Left renal pelvis (tissue), 4 donors: Measurements from ENCODE around the gene FAM124B. TPM values are rescaled to one million over a fixed set of nuclear protein-coding genes. Genes with fewer than 3 reads are reported as not detected.
A peak's percentile ranks its signal among the peaks of the same experiment; 100 is the strongest.
"Not testable (repeated sequence)": the region's sequence is repeated elsewhere in the genome, so short reads cannot be mapped to it uniquely, and the experiment has no call there.

Experiments used
- DNase-seq, 4 donors: peaks; one replicate each; pipeline ENCODE4 v3.0.0-alpha.2; 2013; ENCODE audit warnings: low read depth in 4 of 4, low spot score in 3 of 4
- polyA plus RNA-seq, 4 donors: library from polyadenylated mRNA; unstranded; fragments of 120-200 nt; gene quantifications; one replicate each; pipeline ENCODE4 v1.2.1, GENCODE V29; 2013; ENCODE audit not compliant: insufficient read length in 4 of 4

FAM124B gene
- polyA plus RNA-seq, 4 donors: 2.1 to 3.4 (median 2.6) TPM

DNA sequence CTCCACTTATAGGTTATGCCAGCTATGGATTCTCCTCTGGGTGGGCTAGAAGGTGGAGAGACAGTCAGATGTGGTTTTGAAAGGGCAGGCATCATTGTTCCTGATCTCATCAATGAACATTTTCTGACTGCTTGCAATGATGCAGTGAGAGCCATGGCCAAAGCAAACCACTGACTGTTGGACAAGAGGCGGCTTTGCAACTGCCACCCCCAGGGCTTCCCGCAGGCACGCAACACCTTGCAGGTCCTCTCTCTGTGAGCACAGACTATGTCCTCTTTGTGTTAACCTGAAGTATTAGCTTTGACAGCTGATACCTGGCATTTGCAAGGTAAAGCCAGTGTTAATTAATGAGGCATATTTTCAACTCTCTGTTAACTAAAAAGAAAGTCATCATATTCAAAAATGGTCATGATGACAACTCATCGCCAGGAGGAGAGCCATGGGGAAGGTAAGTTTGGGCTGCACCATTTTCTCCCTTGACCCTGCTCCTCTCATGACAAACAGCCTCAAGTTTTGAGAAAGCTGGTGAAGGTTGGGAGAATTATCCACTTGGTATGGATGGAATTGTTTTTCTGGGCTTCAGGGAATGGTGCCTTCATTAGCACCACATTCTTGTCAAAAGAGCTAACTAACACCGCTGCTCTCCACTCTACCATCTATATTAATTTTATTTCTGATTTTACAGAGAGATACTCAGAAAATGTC, 14.9 kb upstream of the FAM124B start:
- DNase-seq: no peak

- DNase-seq: no peak
These were observed 11.5 kb upstream of the FAM124B start for GRCh38 chr2:224413381-224413780.

DNA sequence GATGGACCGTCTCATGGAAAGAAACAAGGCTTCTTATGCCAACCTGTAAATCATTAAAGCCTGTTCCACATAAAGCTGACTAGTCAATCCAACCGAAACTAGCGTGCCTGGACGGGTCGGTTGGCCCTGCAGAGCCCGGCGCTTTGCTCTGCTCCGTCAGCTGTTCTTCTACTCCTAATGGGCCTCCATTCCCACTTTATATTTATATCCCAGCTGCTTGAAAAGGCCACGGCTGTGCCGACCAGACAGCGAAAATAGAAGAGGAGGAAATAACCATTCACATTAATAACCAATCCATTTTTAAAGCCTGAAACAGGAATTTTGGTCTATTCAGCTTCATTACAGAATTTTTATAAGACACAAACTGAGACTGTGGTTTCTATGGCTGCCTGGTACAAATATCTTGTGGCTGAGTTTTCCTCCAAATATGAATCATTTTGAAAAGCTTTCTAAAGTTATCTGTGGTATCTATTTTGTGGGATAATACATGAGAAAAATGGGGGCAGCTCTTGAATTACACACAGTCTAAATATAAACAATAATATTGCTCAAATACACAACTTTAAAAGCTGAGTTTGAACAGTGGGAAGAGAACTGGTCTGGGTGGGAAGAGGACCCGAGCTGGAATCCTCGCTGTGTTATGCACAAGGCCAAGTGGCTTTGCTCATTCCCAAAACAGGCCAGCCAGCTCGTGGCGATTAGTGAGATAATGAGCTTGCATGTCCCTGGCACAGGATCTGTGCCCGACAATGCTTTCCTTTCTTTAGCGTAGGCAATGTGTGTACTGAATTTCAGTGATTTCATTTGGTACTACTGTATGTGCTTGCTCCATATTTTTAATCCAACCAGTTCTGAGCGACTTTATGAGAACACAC, 10.5 kb upstream of the FAM124B start:
- peak in 2 of 4 donors; percentile 46 to 53 for DNase-seq

DNA sequence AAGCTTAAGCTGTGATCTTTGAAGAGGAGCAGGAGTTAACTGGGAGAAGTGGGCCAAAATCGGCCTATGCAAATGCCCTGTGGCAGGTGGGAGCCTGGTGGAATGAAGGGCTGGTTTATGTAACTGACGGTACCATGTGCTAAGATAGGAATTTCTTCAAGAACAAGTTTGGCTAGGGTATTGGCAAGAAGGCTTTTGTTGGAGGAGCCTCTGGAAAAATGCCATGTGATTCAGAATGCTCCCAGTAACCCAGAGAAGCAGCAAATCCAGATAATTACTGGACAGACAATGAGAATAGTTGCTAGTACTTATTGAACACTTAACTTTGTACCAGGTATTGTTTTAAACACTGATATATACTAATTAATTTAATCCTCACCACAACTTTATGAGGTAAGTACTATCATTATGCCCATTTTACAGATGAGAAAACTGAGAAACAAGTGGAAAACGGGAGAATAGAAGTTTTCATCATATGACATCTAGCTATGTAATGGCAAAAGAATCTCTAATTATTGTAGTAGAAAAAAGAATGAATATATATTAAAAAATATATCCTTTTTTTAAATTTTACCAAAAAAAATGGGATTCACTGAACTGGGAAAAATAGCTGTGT, 9.1 kb upstream of the FAM124B start:
- no peak for DNase-seq

DNA sequence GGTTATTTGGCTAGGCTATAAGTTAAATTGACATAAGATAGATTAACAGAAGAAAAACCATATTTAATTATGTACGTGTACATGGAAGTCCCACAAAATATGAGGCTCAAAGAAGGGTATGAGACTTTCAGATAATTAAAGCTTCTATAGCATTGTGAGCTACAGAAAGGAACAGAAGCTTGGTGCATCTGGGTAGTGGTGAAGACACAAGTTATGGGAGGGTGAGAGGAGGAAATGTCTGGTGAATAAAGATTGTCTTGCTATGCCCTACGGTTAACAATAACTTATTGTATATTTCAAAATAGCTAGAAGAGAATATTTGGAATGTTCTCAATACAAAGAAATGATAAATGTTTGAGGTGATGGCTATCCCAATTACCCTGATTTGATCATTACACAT, 6.8 kb upstream of the FAM124B start:
- no peak for DNase-seq

- no peak for DNase-seq
These were observed 5.4 kb upstream of the FAM124B start for GRCh38 chr2:224407241-224407701.

GRCh38 chr2:224405841-224406370, 4.0 kb upstream of the FAM124B start:
- no peak for DNase-seq

DNA sequence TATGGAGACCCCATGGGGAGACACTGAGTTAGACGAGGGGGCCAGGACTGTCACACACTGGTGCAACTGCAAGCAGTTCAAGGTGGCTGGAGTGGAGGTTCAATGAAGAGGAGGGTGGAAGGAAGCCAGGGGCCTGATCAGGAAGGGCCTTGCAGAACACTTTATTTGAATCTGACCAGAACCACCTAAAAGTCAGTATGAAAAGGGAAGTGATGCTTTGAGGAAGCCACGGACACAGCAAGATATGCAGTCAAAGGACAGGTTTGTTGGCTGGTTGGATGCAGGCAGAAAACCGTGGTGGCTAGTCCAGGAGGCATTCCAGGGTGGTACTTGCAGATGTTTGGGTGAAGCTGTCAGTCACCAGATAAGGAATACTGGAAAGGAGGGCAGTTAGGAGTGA, 3.5 kb upstream of the FAM124B start:
- no peak for DNase-seq

DNA sequence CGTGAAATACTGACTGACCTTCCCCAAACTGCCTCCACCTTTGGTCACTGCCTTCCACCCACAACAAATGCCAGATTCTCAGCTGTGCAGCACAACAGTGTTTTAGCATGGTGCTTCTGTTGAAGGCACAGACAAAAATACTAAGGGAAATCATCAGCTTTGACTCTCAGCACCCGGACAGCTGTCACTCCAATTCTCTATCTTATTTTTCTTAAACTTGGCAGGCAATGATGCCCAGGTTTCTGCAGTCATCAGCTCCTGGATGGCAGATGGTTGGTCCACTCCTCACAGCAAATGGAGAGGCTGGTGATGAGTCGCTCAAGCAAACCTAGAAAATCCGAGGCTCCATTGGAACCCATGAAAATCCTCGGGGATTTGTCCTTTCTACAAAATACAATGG, 2.9 kb upstream of the FAM124B start:
- DNase-seq: no peak

GRCh38 chr2:224403657-224404056, 1.8 kb upstream of the FAM124B start:
- no peak for DNase-seq

DNA sequence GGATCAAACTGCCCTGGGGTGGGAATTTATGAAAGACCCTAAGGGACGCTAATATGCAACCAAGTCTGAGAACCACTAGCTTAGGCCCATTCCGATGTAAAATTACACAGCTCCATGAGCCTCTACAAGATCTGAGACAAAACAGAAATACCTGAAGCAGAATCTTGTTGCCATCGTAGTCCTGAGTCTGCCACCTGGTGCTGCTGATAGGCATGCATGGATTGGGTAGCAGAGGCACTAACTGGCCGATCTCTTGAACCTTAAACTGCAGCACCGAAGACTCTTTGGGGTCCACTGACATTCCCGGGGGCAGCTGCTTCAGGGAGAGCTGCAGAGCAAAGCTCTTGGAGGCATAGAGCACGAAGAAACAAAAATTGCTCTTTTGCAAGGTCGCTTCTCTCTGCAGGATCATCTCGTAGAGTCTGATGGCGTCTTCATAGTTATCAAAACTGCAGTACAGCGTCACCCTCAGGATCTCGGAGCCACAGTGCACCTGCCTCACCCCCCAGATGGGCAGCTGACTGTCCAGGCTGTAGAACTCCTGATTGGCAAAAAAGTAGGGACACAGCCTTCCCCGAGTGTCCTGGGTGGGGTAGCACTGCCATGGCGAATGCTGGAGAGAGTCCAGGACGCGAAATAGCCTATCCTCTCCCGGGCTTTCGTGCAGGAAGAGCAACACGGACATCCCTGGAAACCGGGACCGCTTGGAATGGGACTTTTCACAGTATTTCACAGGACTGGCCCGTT, 848 bp downstream of the FAM124B start:
- no peak for DNase-seq

DNA sequence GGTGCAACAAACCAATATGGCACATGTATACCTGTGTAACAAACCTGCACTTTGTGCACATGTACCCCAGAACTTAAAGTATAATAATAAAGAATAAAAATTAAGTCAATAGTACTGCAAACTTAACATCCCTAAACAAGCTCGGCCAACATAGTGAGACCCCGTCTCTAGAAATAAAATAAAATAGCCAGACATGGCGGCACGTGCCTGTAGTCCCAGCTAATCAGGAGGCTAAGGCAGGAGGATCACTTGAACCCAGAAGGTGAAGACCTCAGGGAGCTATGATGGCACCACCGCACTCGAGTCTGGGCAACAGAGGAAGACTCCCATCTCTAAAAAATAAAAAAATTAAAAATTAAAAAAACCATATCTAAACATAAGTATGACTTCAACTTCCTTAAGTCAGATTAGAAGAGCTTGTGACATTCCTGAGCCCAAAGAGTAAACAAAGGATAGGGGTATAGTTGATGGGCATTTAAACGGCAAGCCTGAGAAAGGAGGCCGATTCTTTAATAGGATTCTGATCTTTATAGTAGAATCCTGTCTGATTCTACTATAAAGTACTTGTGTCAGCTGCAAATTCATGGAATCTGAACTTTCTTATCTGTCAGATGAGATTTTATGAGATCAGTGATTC, 1.6 kb downstream of the FAM124B start:
- no peak for DNase-seq

- no peak for DNase-seq
These were observed 3.6 kb downstream of the FAM124B start for GRCh38 chr2:224398289-224398688.

DNA sequence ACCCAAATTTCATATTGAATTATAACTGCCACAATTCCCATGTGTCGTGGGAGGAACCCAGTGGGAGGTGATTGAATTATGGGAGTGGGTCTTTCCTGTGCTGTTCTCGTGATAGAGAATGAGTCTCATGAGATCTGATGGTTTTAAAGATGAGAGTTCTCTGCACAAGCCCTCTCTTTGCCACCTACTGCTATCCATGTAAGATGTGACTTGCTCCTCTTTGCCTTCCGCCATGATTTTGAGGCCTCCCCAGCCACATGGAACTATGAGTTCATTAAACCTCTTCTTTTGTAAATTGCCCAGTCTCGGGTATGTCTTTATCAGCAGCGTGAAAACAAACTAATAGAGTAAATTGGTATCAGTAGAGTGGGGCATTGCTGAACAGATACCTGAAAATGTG, 4.8 kb downstream of the FAM124B start:
- DNase-seq: not testable (repeated sequence)

DNA sequence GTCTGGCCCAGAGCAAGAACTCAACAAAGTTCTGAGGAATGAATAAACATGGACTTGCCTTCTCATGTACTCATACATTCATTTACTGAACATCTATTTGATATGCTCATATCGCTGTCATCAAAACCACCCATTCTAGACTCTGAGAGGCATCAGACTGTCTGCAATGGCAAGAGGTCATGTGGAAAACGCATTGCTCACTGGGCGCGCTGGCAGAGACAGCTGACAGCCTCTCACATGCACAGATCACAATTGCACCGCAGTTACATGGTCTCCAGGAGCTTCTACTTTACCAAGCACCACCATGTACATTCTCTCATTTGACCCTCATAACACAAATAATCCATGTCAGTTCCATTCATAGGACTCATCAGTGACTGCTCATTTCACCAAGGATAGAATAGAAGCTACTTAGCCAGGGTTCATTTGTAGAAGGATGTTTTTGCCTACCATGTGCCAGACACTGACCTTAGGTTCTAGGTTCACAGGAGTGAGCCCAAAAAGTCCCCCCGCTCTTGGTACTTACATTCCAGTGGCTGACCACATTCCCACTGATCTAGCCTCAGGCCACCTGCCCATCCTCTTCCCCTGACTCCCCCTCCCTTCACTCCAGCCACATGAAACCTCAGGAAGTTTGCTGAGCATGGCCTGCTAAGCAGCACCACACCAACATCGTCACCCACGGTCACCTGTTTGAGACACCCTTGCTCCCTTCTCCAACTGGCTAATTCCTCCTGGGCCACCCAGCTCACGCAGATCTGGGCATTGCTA, 6.1 kb downstream of the FAM124B start:
- no peak for DNase-seq

GRCh38 chr2:224393157-224393872, 8.6 kb downstream of the FAM124B start:
- no peak for DNase-seq

DNA sequence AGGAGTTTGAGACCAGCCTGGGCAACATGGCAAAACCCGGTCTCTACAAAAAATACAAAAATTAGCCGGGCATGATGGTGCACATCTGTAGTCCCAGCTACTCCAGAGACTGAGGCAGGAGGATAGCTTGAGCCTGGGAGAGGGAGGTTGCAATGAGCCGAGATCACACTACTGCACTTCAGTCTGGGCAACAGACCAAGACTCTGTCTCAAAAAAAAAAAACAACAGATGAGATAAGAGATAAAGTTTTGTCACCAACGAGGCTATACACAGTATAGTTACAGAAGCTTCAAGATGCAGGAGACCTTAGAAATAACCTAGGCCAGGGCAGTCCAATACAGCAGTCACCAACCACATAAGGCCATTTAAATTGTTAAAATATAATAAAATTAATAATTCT, 9.4 kb downstream of the FAM124B start:
- DNase-seq: no peak

- no peak for DNase-seq
These were observed 12.6 kb downstream of the FAM124B start for GRCh38 chr2:224389317-224389716.

DNA sequence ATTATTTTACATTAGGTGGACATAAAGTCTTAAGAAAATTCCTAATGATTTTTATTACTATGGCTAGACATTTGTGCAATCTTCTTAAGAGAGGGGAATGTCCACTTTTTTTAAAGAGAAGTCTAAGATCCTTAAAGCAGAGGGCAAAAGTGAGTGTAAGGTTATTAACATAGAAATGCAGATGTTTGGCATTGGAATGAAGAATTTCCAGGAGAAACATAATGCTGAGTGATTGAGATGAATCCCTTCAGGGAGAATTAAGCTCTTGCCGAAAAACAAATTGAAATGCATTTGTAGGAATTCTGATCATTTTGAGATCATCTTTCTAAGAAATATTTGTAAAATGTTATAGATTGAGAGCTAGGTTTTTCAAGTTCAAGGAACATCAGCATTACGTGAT, 15.0 kb downstream of the FAM124B start:
- no peak for DNase-seq
